Forelimb muscle (tissue), 1 donor: Measurements from ENCODE around the gene MAP3K6. TPM values are rescaled to one million over a fixed set of nuclear protein-coding genes. Genes with fewer than 3 reads are reported as not detected.
"Not testable (repeated sequence)": the region's sequence is repeated elsewhere in the genome, so short reads cannot be mapped to it uniquely, and the experiment has no call there.

Experiments used
- DNase-seq: peaks from one replicate; pipeline ENCODE4 v3.0.0-alpha.2; 2013; ENCODE audit warnings: low read depth
- polyA plus RNA-seq: library from polyadenylated mRNA; unstranded; fragments of 120-200 nt; gene quantifications from one replicate; pipeline ENCODE4 v1.2.1, GENCODE V29; 2013; ENCODE audit not compliant: insufficient read length

The MAP3K6 gene
- 8.6 TPM for polyA plus RNA-seq

- DNase-seq, result no peak
These were observed at the start of gene MAP3K6 for GRCh38 chr1:27366411-27367159. TSS of gene MAP3K6 (minus strand) at chr1:27366961. CDS start at chr1:27366597, 364 bp downstream.

GRCh38 chr1:27414091-27414490, 47.3 kb upstream of the MAP3K6 start:
- no peak for DNase-seq

GRCh38 chr1:27413004-27413403, 46.2 kb upstream of the MAP3K6 start:
- DNase-seq, result no peak

- no peak for DNase-seq
These were observed 45.7 kb upstream of the MAP3K6 start for GRCh38 chr1:27412502-27412901.

- no peak for DNase-seq
These were observed 43.9 kb upstream of the MAP3K6 start for GRCh38 chr1:27410709-27411108.

- no peak for DNase-seq
These were observed 42.9 kb upstream of the MAP3K6 start for GRCh38 chr1:27409669-27410068.

GRCh38 chr1:27408151-27408550, 41.4 kb upstream of the MAP3K6 start:
- no peak for DNase-seq

GRCh38 chr1:27406791-27407190, 40.0 kb upstream of the MAP3K6 start:
- not testable (repeated sequence) for DNase-seq

- no peak for DNase-seq
These were observed 39.6 kb upstream of the MAP3K6 start for GRCh38 chr1:27406362-27406680.

GRCh38 chr1:27405598-27406361, 39.0 kb upstream of the MAP3K6 start:
- not testable (repeated sequence) for DNase-seq

- no peak for DNase-seq
These were observed 38.3 kb upstream of the MAP3K6 start for GRCh38 chr1:27405074-27405473.

- DNase-seq, result no peak
These were observed 37.2 kb upstream of the MAP3K6 start for GRCh38 chr1:27403931-27404330.

- no peak for DNase-seq
These were observed 36.4 kb upstream of the MAP3K6 start for GRCh38 chr1:27403065-27403726.

- DNase-seq, result no peak
These were observed 35.6 kb upstream of the MAP3K6 start for GRCh38 chr1:27402349-27402754.

- DNase-seq, result no peak
These were observed 34.2 kb upstream of the MAP3K6 start for GRCh38 chr1:27400963-27401341.

GRCh38 chr1:27400082-27400962, 33.6 kb upstream of the MAP3K6 start:
- DNase-seq, result no peak

GRCh38 chr1:27399251-27400025, 32.7 kb upstream of the MAP3K6 start:
- no peak for DNase-seq

GRCh38 chr1:27398405-27399149, 31.8 kb upstream of the MAP3K6 start:
- no peak for DNase-seq

- no peak for DNase-seq
These were observed 31.0 kb upstream of the MAP3K6 start for GRCh38 chr1:27397749-27398148.

GRCh38 chr1:27397110-27397509, 30.3 kb upstream of the MAP3K6 start:
- no peak for DNase-seq
